ENCODE measurements around the gene FNIP1.
A peak's percentile ranks its signal among the peaks of the same experiment; 100 is the strongest.

Gene FNIP1

GRCh38 chr5:131771692-131772091 is 25.1 kb downstream of the FNIP1 start:
- H3K27ac Mint-ChIP-seq, result no peak overlapping the region
- peaks cover 5% of the 10 kb centered on the region for H3K36me3 Mint-ChIP-seq
- H3K9me3 Mint-ChIP-seq, result no peaks in the 10 kb centered on the region
- H3K4me3 Mint-ChIP-seq, result no peak overlapping the region
- peaks cover 10% of the 10 kb centered on the region for H3K4me1 Mint-ChIP-seq
- no peaks in the 10 kb centered on the region for H3K27me3 Mint-ChIP-seq
- ATAC-seq, result no peak

- Mint-ChIP-seq H3K36me3 (peaks cover 19% of the 10 kb centered on the region), H3K4me1 (peaks cover 23% of the 10 kb centered on the region), H3K27ac (no peak overlapping the region), H3K27me3 (no peaks in the 10 kb centered on the region), H3K9me3 (no peaks in the 10 kb centered on the region), H3K4me3 (no peak overlapping the region)
- ATAC-seq, result no peak
Observed at GRCh38 chr5:131769961-131770360, 26.9 kb downstream of the FNIP1 start.

GRCh38 chr5:131769336-131769735 is 27.5 kb downstream of the FNIP1 start:
- Mint-ChIP-seq H3K27me3 (no peaks in the 10 kb centered on the region), H3K4me1 (peaks cover 22% of the 10 kb centered on the region), H3K36me3 (peaks cover 24% of the 10 kb centered on the region), H3K27ac (no peak overlapping the region), H3K4me3 (no peak overlapping the region), H3K9me3 (no peaks in the 10 kb centered on the region)
- ATAC-seq, result no peak

- Mint-ChIP-seq H3K4me1 (peaks cover 24% of the 10 kb centered on the region), H3K9me3 (peaks cover under 1% of the 10 kb centered on the region), H3K4me3 (no peak overlapping the region), H3K27ac (no peak overlapping the region), H3K36me3 (peaks cover 38% of the 10 kb centered on the region), H3K27me3 (no peaks in the 10 kb centered on the region)
- no peak for ATAC-seq
Observed at GRCh38 chr5:131767891-131768290, 28.9 kb downstream of the FNIP1 start.

- no peak overlapping the region for H3K4me3 Mint-ChIP-seq
- no peak overlapping the region for H3K27ac Mint-ChIP-seq
- H3K36me3 Mint-ChIP-seq, result peaks cover 48% of the 10 kb centered on the region
- no peaks in the 10 kb centered on the region for H3K27me3 Mint-ChIP-seq
- H3K4me1 Mint-ChIP-seq, result peaks cover 34% of the 10 kb centered on the region
- peaks cover 3% of the 10 kb centered on the region for H3K9me3 Mint-ChIP-seq
- ATAC-seq, result no peak
Observed at GRCh38 chr5:131766689-131767088, 30.1 kb downstream of the FNIP1 start.

GRCh38 chr5:131765261-131765660 is 31.6 kb downstream of the FNIP1 start:
- H3K36me3 Mint-ChIP-seq, result peaks cover 50% of the 10 kb centered on the region
- H3K9me3 Mint-ChIP-seq, result peaks cover 7% of the 10 kb centered on the region
- ATAC-seq, result no peak
- H3K4me1 Mint-ChIP-seq, result peaks cover 46% of the 10 kb centered on the region
- no peaks in the 10 kb centered on the region for H3K27me3 Mint-ChIP-seq
- no peak overlapping the region for H3K27ac Mint-ChIP-seq
- H3K4me3 Mint-ChIP-seq, result no peak overlapping the region

- Mint-ChIP-seq H3K27me3 (no peaks in the 10 kb centered on the region), H3K9me3 (peaks cover 7% of the 10 kb centered on the region), H3K4me1 (peaks cover 55% of the 10 kb centered on the region), H3K36me3 (peaks cover 50% of the 10 kb centered on the region), H3K27ac (no peak overlapping the region), H3K4me3 (no peak overlapping the region)
- ATAC-seq, result no peak
Observed at GRCh38 chr5:131763968-131764367, 32.8 kb downstream of the FNIP1 start.

- Mint-ChIP-seq H3K9me3 (peaks cover 7% of the 10 kb centered on the region), H3K36me3 (peaks cover 37% of the 10 kb centered on the region), H3K27me3 (no peaks in the 10 kb centered on the region), H3K27ac (no peak overlapping the region), H3K4me3 (no peak overlapping the region), H3K4me1 (peaks cover 50% of the 10 kb centered on the region)
- ATAC-seq, result no peak
Observed at GRCh38 chr5:131760793-131761192, 36.0 kb downstream of the FNIP1 start.

GRCh38 chr5:131759704-131760103 is 37.1 kb downstream of the FNIP1 start:
- Mint-ChIP-seq H3K27me3 (no peaks in the 10 kb centered on the region), H3K36me3 (peaks cover 28% of the 10 kb centered on the region), H3K4me1 (peaks cover 45% of the 10 kb centered on the region), H3K27ac (no peak overlapping the region), H3K9me3 (peaks cover 7% of the 10 kb centered on the region), H3K4me3 (no peak overlapping the region)
- ATAC-seq, result no peak

GRCh38 chr5:131758520-131758900 is 38.3 kb downstream of the FNIP1 start:
- peaks cover 45% of the 10 kb centered on the region for H3K4me1 Mint-ChIP-seq
- H3K27me3 Mint-ChIP-seq, result no peaks in the 10 kb centered on the region
- peak overlapping the region; percentile 34 for H3K27ac Mint-ChIP-seq
- H3K4me3 Mint-ChIP-seq, result no peak overlapping the region
- peaks cover 7% of the 10 kb centered on the region for H3K9me3 Mint-ChIP-seq
- peaks cover 18% of the 10 kb centered on the region for H3K36me3 Mint-ChIP-seq
- ATAC-seq, result no peak

GRCh38 chr5:131757830-131758519 is 38.8 kb downstream of the FNIP1 start:
- peaks cover 17% of the 10 kb centered on the region for H3K36me3 Mint-ChIP-seq
- H3K27ac Mint-ChIP-seq, result peak overlapping the region; percentile 34
- peaks cover 7% of the 10 kb centered on the region for H3K9me3 Mint-ChIP-seq
- peaks cover 40% of the 10 kb centered on the region for H3K4me1 Mint-ChIP-seq
- ATAC-seq, result no peak
- H3K4me3 Mint-ChIP-seq, result no peak overlapping the region
- H3K27me3 Mint-ChIP-seq, result no peaks in the 10 kb centered on the region

- Mint-ChIP-seq H3K36me3 (peaks cover 9% of the 10 kb centered on the region), H3K4me3 (no peak overlapping the region), H3K27ac (no peak overlapping the region), H3K9me3 (peaks cover 4% of the 10 kb centered on the region), H3K27me3 (no peaks in the 10 kb centered on the region), H3K4me1 (peaks cover 32% of the 10 kb centered on the region)
- ATAC-seq, result no peak
Observed at GRCh38 chr5:131756942-131757341, 39.9 kb downstream of the FNIP1 start.

- Mint-ChIP-seq H3K36me3 (peaks cover 11% of the 10 kb centered on the region), H3K4me3 (no peak overlapping the region), H3K4me1 (peaks cover 23% of the 10 kb centered on the region), H3K27me3 (no peaks in the 10 kb centered on the region), H3K27ac (no peak overlapping the region), H3K9me3 (no peaks in the 10 kb centered on the region)
- ATAC-seq, result peak; percentile 53
Observed at GRCh38 chr5:131754363-131754762, 42.5 kb downstream of the FNIP1 start.

GRCh38 chr5:131751506-131751905 is 45.3 kb downstream of the FNIP1 start:
- Mint-ChIP-seq H3K9me3 (no peaks in the 10 kb centered on the region), H3K36me3 (peaks cover 24% of the 10 kb centered on the region), H3K27me3 (no peaks in the 10 kb centered on the region), H3K4me1 (peaks cover 25% of the 10 kb centered on the region), H3K27ac (no peak overlapping the region), H3K4me3 (no peak overlapping the region)
- no peak for ATAC-seq

GRCh38 chr5:131749723-131750470 is 46.9 kb downstream of the FNIP1 start:
- no peak overlapping the region for H3K27ac Mint-ChIP-seq
- no peak for ATAC-seq
- H3K4me1 Mint-ChIP-seq, result peaks cover 25% of the 10 kb centered on the region
- H3K36me3 Mint-ChIP-seq, result peaks cover 33% of the 10 kb centered on the region
- H3K9me3 Mint-ChIP-seq, result no peaks in the 10 kb centered on the region
- H3K4me3 Mint-ChIP-seq, result no peak overlapping the region
- H3K27me3 Mint-ChIP-seq, result no peaks in the 10 kb centered on the region

- Mint-ChIP-seq H3K4me3 (no peak overlapping the region), H3K36me3 (peaks cover 38% of the 10 kb centered on the region), H3K27ac (no peak overlapping the region), H3K9me3 (no peaks in the 10 kb centered on the region), H3K4me1 (peaks cover 25% of the 10 kb centered on the region), H3K27me3 (no peaks in the 10 kb centered on the region)
- ATAC-seq, result no peak
Observed at GRCh38 chr5:131749138-131749537, 47.7 kb downstream of the FNIP1 start.

Measured in stimulated activated memory B cell treated with anti-CD40 and anti-IgM and Interleukin-4, amounts not matched to agents 10 μg/mL and 1 μg/mL and 100 μg/mL, for 72 hours (primary cell).